Renal pelvis (tissue), 4 donors: Measurements from ENCODE around the gene ATP6V1C2. TPM values are rescaled to one million over a fixed set of nuclear protein-coding genes. Genes with fewer than 3 reads are reported as not detected.
A peak's percentile ranks its signal among the peaks of the same experiment; 100 is the strongest.

Source experiments
- DNase-seq: peaks from one replicate; pipeline ENCODE4 v3.0.0-alpha.2; 2013
- polyA plus RNA-seq, 3 donors: library from polyadenylated mRNA; unstranded; fragments of 120-200 nt; gene quantifications; one replicate each; pipeline ENCODE4 v1.2.1, GENCODE V29; 2013; ENCODE audit not compliant: insufficient read length in 3 of 3

ATP6V1C2 gene
- polyA plus RNA-seq, 3 donors, result 4.6 to 10.7 (median 6.7) TPM

DNA sequence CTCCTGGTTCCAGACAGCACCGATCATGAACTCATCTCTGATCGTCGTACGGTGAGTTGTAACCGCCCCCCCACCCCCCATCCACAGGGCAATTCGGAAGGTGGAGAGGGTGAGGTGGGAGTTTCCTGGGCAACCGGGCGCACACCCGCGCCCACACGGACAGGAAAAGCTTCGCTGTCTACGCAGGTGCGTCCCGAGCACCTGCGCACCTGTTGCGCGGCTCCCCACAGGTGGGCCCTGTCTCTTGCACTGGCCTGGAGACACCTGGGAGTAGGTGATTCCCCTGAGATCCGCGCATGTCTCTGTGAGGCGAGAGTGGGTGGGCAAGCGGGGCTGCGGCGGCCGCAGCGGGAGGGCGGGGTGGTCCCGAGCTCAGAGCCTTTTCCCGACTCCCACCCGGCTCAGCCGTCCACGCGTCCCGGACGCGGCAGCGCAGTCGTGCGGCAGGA, 459 bp upstream of the ATP6V1C2 start:
- no peak for DNase-seq

DNA sequence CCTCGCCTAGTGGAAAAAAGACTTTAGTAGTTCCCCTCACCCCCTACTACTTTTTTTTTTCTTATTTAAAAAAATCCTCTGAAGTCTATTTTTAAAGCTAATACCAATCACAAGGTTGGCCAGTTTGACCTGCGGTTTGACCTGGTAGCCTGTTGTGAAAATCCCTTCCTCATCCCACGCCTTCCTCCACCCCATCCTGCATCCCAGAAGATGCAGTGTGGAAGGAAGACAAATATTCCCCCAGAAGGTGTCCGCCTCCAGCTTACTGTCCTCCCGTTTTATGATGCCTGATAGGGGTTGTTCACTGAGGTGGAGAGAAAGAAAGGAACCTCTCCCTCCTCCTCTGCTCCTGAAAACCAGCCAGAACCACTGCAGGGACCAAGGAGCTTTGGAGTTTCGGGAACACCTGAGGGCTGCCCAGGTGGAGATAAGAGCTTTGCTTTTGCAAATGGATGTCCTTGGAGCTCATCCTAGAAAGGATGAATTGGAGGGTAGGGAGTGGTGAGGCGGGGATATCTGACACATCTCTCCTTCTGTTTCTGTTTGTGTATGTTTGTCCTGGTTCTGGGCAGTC, 909 bp downstream of the ATP6V1C2 start:
- no peak for DNase-seq

DNA sequence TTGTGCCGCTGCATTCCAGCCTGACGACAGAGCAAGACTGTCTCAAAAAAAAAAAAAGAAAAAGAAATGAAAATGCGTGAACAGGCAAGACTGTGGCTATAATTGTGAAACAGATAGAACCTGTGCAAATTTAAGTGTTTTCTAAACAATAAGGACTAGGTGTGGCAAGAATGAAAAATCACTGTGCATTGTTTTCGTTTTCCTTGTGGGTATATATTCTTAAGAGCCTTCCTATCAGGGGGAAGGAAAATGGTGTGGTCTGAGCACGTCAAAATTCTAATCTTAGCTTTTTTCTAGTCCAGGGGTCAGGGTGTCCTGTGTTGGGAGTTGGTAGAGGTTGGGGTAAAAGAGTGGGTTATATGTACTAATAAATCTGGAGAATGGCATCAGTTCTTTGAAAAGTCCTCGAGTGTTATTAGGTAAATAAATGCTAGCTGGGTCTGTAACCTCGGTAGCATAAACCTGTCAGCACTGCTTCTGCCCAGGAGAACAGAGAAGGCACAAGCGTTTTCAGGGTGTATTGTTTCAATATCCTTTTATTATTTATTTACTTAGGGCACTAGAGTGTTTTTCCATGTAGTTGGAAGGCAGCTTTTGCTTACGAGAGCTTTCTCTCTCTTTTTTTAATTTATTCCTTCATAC, 11.6 kb downstream of the ATP6V1C2 start:
- no peak for DNase-seq

DNA sequence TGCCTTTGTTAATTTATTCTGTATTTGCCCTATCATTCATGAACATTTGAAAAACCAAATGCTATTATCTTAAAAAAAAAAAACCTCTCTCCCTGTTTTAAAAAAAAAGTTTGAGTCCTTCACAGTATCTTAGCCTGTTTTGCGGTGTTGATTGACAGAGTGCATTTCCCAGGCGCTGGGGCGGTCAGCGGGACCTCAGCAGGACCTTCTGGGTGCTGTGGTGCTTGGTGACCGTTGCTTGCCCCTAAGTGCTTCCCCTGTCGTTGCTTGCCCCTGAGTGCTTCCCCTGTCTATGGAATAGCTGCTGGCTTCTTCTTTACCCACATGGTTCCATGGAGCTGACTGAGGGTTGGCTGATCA, 12.1 kb downstream of the ATP6V1C2 start:
- no peak for DNase-seq

DNA sequence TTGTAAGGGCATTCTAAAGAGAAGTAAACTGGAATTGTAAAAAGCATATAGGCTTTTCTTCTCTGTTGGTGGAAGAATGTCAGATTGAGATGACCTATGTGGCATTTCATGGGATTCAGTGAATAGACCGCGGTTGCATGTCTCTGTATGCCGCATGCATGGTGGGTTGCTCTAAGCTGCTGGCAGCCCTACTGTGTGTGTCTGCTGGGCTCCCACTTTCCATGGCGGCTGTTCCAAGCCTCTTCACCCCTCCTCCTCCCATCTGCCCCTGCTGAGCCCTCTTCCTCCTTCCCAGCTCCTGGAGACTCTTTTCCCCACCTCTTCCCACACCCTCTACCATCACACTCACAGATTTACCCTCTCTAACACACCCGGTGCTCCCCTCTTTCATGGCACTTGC, 12.6 kb downstream of the ATP6V1C2 start:
- no peak for DNase-seq

DNA sequence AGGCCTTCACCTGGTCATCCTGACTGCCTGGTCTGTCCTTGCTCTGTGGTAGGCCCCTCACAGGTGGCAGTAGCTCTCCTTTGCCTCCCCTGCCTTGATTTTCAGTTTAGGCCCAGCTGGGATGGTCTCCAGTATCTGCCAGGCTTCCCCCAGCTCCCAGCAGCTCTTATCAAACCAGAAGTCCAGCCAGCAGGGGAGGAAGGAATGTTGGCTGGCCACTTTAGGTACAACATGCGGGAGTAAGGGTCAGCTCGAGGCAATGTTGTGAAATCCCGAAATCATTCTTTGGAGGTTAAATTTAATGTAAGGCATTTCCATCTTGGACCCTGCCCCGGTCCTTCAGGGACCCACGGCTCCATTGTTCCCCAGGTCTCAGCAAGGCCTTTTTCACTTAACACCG, 16.8 kb downstream of the ATP6V1C2 start:
- no peak for DNase-seq

DNA sequence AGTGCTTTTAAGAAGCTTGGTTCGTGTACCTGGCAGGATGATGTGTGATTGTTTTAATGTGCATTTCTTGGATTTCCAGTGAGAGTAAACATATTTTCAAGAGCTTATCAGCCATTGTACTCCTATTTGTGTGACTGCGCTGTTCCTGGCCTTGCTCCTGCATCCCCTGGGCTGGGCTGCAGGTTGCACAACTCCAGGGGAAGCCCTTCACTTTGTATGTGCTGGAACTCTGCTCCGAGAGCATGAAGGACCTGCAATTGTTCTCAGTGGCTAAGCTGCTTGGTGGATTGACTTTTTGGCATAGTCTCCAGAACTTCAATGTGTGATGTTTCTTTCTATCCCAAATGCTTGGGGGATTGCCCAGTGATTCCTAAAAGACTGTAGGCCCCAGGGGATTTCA, 18.8 kb downstream of the ATP6V1C2 start:
- DNase-seq, result no peak

DNA sequence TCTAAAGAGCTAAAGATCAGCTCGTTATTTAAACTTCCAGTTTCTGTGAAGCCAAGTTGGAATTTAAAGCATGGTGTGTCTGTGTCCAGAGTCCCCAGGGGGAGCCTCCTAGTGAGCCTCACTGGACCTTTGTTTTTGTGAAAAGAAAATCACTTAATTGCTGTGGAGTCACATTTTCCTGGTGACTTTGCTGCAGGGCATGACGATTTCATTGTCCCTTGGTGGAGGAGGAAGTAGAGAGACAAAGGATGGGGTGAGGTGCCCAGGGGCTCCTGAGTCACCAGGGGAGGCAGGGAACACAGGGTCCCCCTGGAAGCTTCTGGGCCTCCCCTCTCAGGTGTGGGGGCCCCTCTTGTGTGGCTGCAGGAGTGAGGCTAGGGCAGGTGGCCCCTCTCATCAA, 19.7 kb downstream of the ATP6V1C2 start:
- DNase-seq, result no peak

DNA sequence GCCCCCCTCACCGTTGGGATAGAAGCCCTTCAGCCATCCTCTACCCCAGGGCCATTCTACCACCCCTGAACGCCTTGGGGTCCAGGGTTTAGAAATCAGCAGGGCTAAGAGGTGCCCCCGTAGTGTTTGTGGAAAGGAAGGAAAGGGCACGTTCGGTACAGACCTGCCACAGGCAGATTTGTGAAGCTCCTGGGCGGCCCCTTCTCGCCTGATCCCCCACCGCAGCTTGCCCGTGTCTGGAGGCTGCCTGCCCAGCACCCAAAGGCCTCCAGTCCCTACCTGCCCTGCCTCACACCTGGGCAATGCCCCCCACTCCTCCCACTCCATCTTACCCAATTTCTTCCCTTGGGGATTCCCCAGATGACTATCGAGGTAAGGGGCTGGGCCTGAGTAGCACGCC, 21.2 kb downstream of the ATP6V1C2 start:
- no peak for DNase-seq

DNA sequence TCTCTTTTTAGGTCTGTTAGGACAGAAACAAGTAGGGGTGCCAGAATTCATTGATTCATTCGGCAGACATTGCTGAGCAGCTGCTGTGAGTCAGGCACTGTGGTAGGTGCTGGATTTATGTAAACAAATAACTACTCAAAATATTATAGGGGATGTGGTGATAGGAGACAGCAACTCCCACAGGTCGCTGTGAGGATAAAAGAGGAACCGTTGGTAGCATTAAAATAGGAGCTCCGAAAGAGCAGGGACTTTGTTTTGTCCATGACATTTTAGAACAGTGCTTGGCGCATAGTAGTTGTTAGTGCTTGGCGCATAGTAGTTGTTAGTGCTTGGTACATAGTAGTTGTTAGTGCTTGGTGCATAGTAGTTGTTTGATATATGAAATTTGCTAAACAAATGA, 29.2 kb downstream of the ATP6V1C2 start:
- no peak for DNase-seq

DNA sequence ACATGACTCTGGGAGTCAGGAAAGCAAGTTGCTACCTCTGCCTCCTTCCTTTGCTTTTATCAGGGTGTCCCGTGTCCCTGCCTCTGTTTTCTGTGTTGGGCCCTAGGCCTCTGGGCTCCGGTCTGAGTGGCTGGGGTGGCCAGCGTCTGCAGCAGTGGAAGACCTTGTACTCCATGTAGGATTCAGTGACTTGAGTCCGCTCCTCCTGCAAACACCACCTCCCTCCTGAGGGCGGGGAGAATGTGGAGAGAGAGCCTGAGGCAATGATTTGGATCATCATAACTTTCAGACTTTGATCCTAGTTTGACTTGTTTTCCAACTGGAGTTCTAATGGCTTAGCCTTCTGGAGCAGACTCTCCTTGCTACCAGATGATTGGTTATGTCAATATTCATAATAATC, 30.8 kb downstream of the ATP6V1C2 start:
- no peak for DNase-seq

DNA sequence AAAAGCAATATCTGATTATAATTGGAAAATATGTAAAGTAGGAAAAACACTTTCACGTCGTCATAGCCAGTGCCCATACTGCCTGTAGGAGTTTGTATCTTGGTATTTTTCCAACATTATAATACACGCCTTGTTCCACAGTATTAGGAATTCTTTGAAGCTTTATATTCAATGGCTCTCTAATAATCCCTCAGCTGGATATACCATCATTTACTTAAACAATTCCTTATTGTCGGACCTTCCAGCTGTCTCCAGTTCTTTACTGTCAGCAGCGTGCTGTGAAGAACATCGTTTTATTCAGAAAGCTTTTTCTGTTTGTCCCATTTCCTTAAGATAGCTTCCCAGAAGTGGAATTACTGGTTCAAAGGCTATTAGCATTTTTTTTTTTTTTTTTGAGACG, 31.7 kb downstream of the ATP6V1C2 start:
- no peak for DNase-seq

DNA sequence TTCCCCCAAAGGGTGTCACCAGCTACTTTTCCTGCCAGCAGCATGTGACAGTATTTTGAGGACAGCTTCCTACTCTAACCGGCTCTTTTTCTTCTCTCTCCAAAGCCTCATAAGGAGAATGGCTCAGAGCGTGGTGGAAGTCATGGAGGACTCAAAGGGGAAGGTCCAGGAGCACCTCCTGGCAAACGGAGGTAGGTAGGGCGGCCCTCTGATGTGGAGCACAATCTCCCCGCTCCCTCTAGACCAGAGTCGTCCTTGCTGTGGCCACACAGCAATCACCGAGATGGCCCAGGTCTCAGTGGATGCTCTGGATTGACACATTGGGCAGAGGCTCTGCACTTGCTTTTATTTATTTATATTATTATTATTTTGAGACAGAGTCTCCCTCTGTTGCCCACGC, 32.4 kb downstream of the ATP6V1C2 start:
- no peak for DNase-seq

DNA sequence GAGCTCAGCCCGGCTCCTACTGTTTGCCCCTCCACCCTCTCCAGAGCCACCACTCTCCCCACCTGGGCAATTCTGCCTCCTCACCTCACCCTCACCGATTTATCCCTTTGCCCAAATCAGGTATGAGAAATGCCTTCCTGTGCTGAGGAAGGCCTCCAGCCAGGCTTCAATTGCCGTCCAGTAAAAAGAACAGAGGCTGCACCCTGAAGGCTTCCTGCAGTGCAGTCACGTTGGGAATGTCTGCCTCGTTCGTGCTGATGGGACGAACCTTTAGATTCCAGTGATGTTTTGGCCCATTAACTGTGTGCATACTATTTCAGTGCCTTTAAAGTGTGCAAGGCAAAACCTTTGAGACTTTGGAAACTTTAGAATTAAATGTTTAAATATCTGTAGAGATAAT, 34.2 kb downstream of the ATP6V1C2 start:
- no peak for DNase-seq

DNA sequence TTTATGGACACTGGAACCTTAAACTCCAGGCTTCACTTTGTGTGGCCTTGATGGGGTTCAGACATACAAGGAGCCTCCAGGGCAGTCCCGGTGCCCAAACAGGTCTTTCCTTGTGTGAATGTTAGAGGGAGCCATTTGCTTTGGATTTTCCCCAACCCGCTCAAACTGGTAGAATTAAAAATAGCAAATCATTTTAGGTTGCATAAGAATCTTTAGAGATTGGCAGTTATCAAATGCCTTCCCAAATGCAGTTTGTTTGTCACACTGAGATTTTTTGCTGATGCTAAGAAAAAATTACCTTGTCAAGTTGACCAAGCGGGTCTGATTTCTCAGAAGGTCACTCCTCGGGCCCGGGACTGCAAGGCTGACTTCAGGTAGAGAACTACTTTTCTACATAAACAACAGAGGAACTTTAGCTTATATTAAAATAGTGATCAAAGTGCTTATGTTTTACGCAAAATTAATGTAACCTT, 36.4 kb downstream of the ATP6V1C2 start:
- no peak for DNase-seq

DNA sequence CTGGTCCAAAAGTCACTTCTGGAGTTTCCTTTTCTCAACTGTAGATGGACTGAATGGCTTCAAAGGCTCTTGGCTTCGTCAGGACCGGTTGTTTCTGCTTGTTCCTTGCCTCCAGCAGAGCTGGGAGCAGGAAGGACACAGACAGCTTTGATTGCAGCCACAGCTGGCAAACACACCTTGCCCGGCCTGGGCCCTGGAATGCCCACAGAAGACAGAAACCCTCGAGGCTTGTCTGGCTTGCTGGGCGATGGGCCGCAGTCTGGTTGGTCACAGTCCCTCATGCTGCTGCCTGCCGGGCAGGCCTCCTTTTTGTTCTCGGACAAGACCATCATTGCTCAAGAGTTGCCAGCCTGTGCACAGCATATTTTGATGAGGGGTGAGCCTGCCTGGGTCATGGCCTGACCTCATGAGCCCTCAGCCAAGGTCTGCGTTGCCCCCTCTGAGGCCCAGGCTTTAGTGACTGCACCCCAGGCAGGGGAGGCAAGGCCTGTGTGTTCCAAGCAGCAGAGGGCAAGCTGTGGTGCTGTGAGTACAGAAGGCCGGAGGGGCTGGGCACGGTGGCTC, 37.8 kb downstream of the ATP6V1C2 start:
- no peak for DNase-seq

DNA sequence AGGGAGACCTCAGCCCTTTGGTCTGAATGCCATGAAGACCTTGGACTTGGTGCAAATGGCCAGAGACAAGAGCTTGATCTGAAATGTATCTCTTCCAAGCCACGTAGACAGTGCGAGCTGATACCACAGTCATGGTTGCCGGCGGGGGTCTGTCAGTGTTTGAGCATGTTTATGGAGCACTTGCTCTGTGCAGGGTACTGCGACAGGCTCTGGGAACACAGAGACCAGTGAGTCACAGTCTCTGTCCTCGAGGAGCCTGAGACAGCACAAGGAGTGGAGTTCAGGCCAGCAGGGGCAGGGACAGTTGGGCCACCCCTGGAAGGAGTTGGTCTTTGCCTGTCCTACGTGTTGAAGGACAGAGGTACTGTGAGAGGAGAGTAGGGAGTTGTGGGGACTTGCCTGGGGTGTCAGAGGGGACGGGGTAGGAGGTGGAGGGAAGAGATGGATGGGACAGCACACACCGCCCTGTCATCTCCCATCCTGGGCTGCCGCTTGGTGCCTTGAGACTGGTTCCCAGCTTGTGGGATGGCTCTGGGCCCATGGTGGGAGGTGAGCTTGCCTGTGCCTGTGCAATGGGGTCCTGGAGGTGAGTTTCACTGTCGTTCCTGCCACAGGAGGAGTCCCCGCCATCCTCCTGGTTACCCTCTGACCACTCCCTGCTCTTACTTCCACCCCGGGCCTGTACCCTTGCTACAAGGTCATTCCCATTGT, 39.5 kb downstream of the ATP6V1C2 start:
- DNase-seq, result no peak

DNA sequence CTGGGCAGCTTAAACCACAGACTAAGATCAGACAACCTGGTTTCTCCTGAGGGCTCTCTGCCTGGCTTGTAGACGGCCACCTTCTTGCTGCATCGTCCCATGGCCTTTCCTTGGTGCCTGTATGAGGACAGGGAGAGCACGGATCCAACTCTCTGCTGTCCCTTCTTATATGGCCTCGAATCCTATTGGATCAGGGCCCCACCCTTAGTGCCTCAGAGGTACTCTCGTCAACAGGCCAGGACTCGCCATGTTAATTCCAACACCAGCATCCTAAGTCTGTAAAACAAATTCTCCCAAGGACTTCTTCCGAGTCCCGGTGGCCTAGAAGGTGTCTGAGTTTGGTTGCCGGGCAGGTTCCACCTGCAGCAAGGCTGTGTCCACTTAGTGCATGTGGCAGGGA, 40.2 kb downstream of the ATP6V1C2 start:
- DNase-seq, result no peak

DNA sequence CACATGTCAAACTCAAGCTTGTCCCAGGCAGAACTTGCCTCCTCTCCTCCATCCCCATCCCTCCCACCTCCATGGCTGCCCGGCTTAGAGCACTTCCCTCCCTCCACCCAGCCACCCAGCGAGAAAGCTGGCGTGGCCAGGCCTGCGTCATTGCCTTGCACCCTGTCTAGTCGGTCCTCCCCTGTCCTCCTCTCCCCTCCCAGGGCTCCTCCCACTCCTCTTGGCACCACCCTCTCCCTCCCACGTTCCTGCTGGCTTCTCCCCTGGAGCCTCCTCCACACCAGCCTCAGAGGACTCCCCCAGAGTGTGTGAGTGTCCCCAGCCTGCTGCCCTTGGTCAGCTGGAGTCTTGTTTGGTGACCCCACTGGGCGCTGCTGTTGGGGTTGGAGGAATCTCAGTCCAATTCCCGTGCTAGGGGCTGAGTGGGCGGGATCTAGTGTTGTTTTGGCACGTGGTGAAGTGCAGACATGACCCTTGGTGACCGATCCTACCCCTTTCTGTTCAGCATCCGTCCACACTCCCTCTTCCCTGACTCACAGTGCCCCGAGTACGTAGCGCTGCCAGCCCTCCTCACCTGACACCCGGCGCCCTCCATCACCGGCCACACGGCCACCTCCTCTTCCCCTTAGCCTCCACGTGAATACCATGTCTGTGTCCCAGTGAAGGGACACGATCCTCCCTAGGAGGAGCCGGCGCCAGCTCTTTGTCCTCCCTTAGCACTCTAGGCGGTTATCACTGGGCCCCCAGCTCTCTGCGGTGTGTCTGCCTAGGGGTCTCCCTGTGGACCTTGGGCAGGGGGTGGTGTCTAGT, 41.4 kb downstream of the ATP6V1C2 start:
- peak; percentile 49 for DNase-seq

DNA sequence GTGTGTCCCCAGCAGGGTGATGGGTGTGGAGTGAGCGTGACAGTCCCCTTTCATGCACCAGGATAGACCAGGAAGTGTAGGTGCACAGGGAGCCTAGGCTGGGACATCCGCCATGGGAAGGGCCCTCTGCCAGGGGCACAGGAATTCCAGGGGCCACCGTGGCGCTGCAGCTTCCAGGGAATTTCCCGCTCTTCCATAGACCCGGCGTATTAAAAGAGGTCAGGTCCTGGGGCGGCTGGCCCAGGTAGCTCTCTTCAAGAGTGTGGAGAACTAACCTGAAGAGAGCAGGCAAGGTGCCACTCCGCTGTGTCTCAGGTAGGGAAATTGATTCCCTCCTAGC, 42.0 kb downstream of the ATP6V1C2 start:
- DNase-seq, result no peak

DNA sequence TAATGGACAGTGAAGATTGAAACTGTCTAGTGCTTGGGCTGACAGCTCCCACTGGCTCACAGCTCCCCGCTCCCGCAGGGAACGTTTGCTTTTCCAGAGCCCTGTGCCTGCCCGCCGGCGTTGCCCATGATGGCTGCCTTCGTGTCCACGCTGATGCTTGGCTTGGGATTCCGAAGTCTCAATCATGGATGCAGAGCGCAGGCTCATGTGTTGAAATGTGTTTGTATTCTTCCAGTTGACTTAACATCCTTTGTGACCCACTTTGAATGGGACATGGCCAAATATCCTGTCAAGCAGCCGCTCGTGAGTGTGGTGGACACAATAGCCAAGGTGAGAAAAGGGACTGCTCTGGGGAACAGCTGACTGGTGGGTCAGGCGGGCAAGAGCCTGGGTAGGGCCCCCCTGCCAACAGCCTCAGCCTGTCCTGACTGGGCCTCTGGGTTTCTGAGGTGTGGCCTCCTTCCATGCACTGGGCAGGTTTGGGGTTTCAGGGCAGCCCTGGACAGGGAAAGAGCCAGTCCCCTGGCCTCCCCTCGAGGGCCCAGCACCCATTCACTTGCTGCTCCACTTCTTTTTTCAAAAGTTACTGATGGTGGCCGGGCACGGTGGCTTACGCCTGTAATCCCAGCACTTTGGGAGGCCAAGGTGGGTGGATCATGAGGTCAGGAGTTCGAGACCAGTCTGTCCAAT, 42.8 kb downstream of the ATP6V1C2 start:
- DNase-seq, result no peak

DNA sequence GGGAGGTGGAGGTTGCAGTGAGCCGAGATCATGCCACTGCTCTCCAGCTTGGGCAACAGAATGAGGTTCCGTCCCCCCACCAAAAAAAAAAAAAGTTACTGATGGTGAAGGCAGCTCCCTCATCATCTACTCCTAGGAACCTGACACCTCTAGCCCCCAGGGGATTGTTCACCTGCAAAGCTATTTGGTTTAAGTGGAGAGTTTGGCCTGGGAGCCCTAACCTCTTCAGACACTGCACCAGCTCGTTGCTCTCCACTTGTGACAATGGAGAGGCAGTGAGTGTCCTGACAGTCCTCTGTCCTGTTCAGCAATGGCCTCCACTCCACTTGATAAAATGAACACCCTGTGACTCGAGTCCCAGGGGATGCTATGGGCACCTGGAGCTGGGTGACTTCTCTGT, 43.5 kb downstream of the ATP6V1C2 start:
- no peak for DNase-seq
